SU-DHL-6 (cell line): ENCODE measurements around the gene PXDC1.
"Not testable (repeated sequence)": the region's sequence is repeated elsewhere in the genome, so short reads cannot be mapped to it uniquely, and the experiment has no call there.

Experiments used
- H2AFZ ChIP-seq: fragments of 200-600 bp; sonication (generic); 2 replicates; pipeline ENCODE4 v1.6.1; 2014; ENCODE audit warnings: low read depth, mild to moderate bottlenecking, moderate library complexity, mixed read lengths, antibody characterized with exemption, low read length; ENCODE audit not compliant: severe bottlenecking
- H3F3A ChIP-seq: fragments of 200-600 bp; shearing (Covaris generic); 2 replicates; pipeline ENCODE4 v1.6.0; 2016; ENCODE audit warnings: antibody characterized with exemption, mild to moderate bottlenecking; ENCODE audit not compliant: insufficient read depth
- H3K27ac ChIP-seq: fragments of 200-600 bp; sonication (generic); 2 replicates; pipeline ENCODE4 v1.5.1; 2016; ENCODE audit warnings: low read depth, mild to moderate bottlenecking, low read length, moderate library complexity, mixed read lengths
- H3K27me3 ChIP-seq: fragments of 200-600 bp; sonication (generic), shearing (Covaris generic); 2 replicates; pipeline ENCODE4 v1.6.0; 2014; ENCODE audit warnings: mild to moderate bottlenecking, low read length
- H3K36me3 ChIP-seq: fragments of 200-600 bp; sonication (generic); 2 replicates; pipeline ENCODE4 v1.6.1; 2014; ENCODE audit warnings: mild to moderate bottlenecking, low read length, mixed read lengths
- H3K4me2 ChIP-seq: fragments of 300-600, 200-600 bp; shearing (Covaris generic), sonication (generic); 2 replicates; pipeline ENCODE4 v1.6.0; 2014; ENCODE audit warnings: low read length, low read depth, mild to moderate bottlenecking; ENCODE audit not compliant: poor library complexity, severe bottlenecking
- H3K4me3 ChIP-seq: fragments of 200-600 bp; sonication (generic); 2 replicates; pipeline ENCODE4 v1.5.1; 2014; ENCODE audit warnings: antibody characterized with exemption, low read length, mild to moderate bottlenecking, mixed read lengths; ENCODE audit not compliant: insufficient read depth, poor library complexity, severe bottlenecking
- H3K79me2 ChIP-seq: fragments of 200-600 bp; sonication (generic); 2 replicates; pipeline ENCODE4 v1.6.1; 2014; ENCODE audit warnings: mild to moderate bottlenecking, low read length, moderate library complexity; ENCODE audit not compliant: insufficient read depth
- H3K9ac ChIP-seq: fragments of 200-600 bp; sonication (generic); 2 replicates; pipeline ENCODE4 v1.7.0; 2014; ENCODE audit warnings: mild to moderate bottlenecking, low read length
- H3K9me2 ChIP-seq: fragments of 200-600 bp; sonication (generic); replicated peaks from 2 replicates; pipeline ENCODE4 v1.6.1; 2014; ENCODE audit warnings: low read length; ENCODE audit not compliant: insufficient read depth
- H3K9me3 ChIP-seq: fragments of 200-600 bp; sonication (generic); 2 replicates; pipeline ENCODE4 v1.6.1; 2014; ENCODE audit warnings: low read length, mixed read lengths; ENCODE audit not compliant: insufficient read depth
- H4K20me1 ChIP-seq: fragments of 200-600 bp; sonication (generic); 2 replicates; pipeline ENCODE4 v1.6.1; 2014; ENCODE audit warnings: low read depth, mild to moderate bottlenecking, antibody characterized with exemption, low read length, moderate library complexity, mixed read lengths
- EZH2phosphoT487 ChIP-seq: fragments of 200-600 bp; sonication (generic), shearing (Covaris generic); conservative IDR thresholded peaks from 2 replicates; pipeline ENCODE4 v1.6.1; 2018; ENCODE audit warnings: mild to moderate bottlenecking, antibody characterized with exemption, low read length, moderate library complexity, mixed read lengths
- TF ChIP-seq, protein P1 (sequence below): fragments of 200-600 bp; sonication (generic); IDR thresholded peaks from one replicate; pipeline ENCODE4 v1.5.1; 2017; ENCODE audit warnings: antibody characterized with exemption, mild to moderate bottlenecking, low read length, moderate library complexity; ENCODE audit not compliant: insufficient read depth, poor library complexity, severe bottlenecking

The PXDC1 gene

DNA sequence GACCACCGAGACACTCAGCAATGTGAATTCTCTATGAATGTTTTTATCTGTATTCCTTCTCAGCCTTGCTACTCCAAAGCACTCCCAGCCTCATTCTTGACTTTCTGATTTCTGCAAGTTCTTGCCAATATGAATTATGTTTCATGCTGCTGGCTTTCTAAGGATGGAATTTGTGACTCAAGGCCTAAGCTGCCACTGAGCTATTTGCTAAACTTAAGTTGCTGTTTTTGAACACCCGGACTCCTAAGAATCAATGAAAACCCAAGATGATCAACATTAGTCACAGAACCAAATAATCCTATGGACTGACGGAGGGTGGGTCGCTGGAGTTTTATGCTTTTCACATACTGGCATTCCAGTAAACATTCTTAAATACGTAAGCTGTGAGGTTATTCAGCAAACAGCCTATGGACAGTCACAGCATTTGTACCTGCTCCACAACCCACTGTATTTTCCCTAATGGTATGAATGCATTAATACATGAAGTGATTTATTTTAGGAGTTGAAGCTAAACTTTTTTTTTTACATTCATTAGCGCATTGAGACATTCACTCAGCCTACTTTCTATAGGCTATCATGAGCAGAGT is 8.2 kb upstream of the PXDC1 start:
- Histone ChIP-seq H3K27me3 (no peaks in the 10 kb centered on the region), H3F3A (no peaks in the 10 kb centered on the region), H3K4me2 (no peak overlapping the region), H3K27ac (no peak overlapping the region), H3K4me3 (no peak overlapping the region), H4K20me1 (no peaks in the 10 kb centered on the region), H3K9me2 (no peaks in the 10 kb centered on the region), H3K36me3 (no peaks in the 10 kb centered on the region), H3K9ac (no peak overlapping the region), H2AFZ (no peak overlapping the region), H3K79me2 (no peaks in the 10 kb centered on the region), H3K9me3 (no peaks in the 10 kb centered on the region)
- no peak for TF ChIP-seq EZH2phosphoT487
- TF ChIP-seq, protein P1, sequence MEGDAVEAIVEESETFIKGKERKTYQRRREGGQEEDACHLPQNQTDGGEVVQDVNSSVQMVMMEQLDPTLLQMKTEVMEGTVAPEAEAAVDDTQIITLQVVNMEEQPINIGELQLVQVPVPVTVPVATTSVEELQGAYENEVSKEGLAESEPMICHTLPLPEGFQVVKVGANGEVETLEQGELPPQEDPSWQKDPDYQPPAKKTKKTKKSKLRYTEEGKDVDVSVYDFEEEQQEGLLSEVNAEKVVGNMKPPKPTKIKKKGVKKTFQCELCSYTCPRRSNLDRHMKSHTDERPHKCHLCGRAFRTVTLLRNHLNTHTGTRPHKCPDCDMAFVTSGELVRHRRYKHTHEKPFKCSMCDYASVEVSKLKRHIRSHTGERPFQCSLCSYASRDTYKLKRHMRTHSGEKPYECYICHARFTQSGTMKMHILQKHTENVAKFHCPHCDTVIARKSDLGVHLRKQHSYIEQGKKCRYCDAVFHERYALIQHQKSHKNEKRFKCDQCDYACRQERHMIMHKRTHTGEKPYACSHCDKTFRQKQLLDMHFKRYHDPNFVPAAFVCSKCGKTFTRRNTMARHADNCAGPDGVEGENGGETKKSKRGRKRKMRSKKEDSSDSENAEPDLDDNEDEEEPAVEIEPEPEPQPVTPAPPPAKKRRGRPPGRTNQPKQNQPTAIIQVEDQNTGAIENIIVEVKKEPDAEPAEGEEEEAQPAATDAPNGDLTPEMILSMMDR = no peak

DNA sequence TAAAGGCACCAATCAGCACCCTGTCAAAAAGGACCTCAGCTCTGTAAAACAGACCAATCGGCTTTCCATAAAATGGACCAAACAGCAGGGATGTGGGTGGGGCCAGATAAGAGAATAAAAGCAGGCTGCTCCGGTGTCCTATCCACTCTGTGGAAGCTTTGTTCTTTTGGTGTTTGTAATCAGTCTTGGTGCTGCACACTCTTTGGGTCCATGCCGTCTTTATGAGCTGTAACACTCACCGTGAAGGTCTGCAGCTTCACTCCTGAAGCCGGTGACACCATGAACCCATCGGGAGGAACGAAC is 7.3 kb upstream of the PXDC1 start:
- Histone ChIP-seq H3K79me2 (no peaks in the 10 kb centered on the region), H3K9ac (no peak overlapping the region), H3K36me3 (no peaks in the 10 kb centered on the region), H3K9me2 (no peaks in the 10 kb centered on the region), H3K27ac (no peak overlapping the region), H4K20me1 (no peaks in the 10 kb centered on the region), H3K4me3 (no peak overlapping the region), H3K27me3 (no peaks in the 10 kb centered on the region), H3K9me3 (no peaks in the 10 kb centered on the region), H3K4me2 (no peak overlapping the region), H2AFZ (no peak overlapping the region), H3F3A (no peaks in the 10 kb centered on the region)
- TF ChIP-seq, protein P1 = no peak
- TF ChIP-seq EZH2phosphoT487 = no peak

DNA sequence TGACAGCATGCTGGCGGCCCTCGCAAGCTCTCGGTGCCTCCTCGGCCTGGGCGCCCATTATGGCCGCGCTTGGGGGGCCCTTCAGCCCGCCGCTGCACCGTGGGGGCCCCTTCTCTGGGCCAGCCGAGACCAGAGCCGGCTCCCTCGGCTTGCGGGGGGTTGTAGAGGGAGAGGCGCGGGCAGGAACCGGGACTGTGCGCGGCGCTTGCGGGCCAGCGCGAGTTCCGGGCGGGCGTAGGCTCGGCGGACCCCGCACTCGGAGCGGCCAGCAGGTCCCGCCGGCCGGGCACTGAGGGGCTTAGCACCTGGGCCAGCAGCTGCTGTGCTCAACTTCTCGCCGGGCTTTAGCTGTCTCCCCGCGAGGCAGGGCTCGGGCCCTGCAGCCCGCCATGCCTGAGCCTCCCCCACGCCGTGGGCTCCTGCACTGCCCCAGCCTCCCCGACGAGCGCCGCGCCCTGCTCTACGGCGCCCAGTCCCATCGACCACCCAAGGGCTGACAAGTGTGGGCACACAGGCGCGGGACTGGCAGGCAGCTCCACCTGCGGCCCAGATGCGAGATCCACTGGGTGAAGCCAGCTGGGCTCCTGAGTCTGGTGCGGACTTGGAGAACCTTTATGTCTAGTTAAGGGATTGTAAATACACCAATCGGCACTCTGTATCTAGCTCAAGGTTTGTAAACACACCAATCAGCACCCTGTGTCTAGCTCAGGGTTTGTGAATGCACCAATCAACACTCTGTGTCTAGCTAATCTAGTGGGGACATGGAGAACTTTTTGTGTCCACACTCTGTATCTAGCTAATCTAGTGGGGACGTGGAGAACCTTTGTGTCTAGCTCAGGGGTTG is 6.7 kb upstream of the PXDC1 start:
- H3K9ac ChIP-seq, H3K4me2 ChIP-seq, H3K9me3 ChIP-seq, H3K36me3 ChIP-seq, H3F3A ChIP-seq, H2AFZ ChIP-seq, H3K79me2 ChIP-seq, H3K4me3 ChIP-seq, H3K9me2 ChIP-seq, H3K27ac ChIP-seq, H4K20me1 ChIP-seq, H3K27me3 ChIP-seq: not testable (repeated sequence)

DNA sequence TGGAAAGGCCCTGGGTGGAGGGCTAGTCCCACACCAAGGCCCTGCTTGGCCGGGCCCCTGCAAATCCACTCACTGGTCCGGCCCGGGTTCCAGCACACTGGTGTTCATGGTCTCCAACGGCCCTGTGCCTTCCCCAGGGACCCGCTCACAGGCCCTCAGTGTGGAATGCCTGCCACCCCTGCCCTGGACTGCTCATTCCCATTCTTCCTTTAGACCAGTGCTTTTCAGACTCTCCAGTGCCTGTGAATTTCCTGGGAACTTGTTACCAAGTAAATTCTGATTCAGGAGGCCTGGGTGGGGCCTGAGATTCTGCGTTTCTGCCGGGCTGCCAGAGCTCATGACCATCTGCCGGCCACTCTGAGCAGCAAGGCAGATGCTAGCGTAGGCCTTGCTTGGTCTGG is 5.7 kb upstream of the PXDC1 start:
- H2AFZ ChIP-seq = no peak overlapping the region

More for the DNA sequence above, 5.7 kb upstream of the PXDC1 start:
- Histone ChIP-seq H4K20me1 (no peaks in the 10 kb centered on the region), H3K9me3 (no peaks in the 10 kb centered on the region), H3F3A (no peaks in the 10 kb centered on the region), H3K27ac (no peak overlapping the region), H3K9ac (no peak overlapping the region), H3K4me3 (no peak overlapping the region), H3K9me2 (no peaks in the 10 kb centered on the region), H3K27me3 (no peaks in the 10 kb centered on the region), H3K36me3 (no peaks in the 10 kb centered on the region), H3K79me2 (no peaks in the 10 kb centered on the region), H3K4me2 (no peak overlapping the region)
- TF ChIP-seq, protein P1 = no peak
- TF ChIP-seq EZH2phosphoT487 = no peak
